ENCODE measurements around the gene PFDN1. TPM values are rescaled to one million over a fixed set of nuclear protein-coding genes. Genes with fewer than 3 reads are reported as not detected.

Gene PFDN1
- total RNA-seq: 164 and 215 TPM in 2 replicates

GRCh38 chr5:140302786-140303639 is at the start of gene PFDN1:
PFDN1 (minus strand) TSS chr5:140303101; CDS start chr5:140303073, 28 bp downstream.

GRCh38 chr5:140346348-140347221 is 43.7 kb upstream of the PFDN1 start, which contains the start of gene HBEGF:
HBEGF (minus strand) TSS chr5:140346603; CDS start chr5:140346328, 275 bp downstream.

Other genes starting within 250 kb of the PFDN1 start
- 2.3 and 4.4 TPM in 2 replicates for gene PURA, start 189.0 kb downstream of the PFDN1 start, total RNA-seq
- gene IGIP, start 177.2 kb downstream of the PFDN1 start, total RNA-seq: 0.65 and 2.2 TPM in 2 replicates
- 41.6 and 77.2 TPM in 2 replicates for gene CYSTM1, start 127.9 kb downstream of the PFDN1 start, total RNA-seq
- gene HBEGF, start 43.5 kb upstream of the PFDN1 start, total RNA-seq: 26.5 and 34.9 TPM in 2 replicates
- 0.13 TPM in 1 of 2 replicates, not detected in the other for gene SLC4A9, start 57.1 kb upstream of the PFDN1 start, total RNA-seq
- 32.4 and 41.5 TPM in 2 replicates for gene ANKHD1, start 98.7 kb upstream of the PFDN1 start, total RNA-seq
- gene EIF4EBP3, start 244.6 kb upstream of the PFDN1 start, total RNA-seq: 0.98 and 6.3 TPM in 2 replicates